ENCODE data around the gene AP2B1.
A peak's percentile ranks its signal among the peaks of the same experiment; 100 is the strongest.

Gene AP2B1

DNA sequence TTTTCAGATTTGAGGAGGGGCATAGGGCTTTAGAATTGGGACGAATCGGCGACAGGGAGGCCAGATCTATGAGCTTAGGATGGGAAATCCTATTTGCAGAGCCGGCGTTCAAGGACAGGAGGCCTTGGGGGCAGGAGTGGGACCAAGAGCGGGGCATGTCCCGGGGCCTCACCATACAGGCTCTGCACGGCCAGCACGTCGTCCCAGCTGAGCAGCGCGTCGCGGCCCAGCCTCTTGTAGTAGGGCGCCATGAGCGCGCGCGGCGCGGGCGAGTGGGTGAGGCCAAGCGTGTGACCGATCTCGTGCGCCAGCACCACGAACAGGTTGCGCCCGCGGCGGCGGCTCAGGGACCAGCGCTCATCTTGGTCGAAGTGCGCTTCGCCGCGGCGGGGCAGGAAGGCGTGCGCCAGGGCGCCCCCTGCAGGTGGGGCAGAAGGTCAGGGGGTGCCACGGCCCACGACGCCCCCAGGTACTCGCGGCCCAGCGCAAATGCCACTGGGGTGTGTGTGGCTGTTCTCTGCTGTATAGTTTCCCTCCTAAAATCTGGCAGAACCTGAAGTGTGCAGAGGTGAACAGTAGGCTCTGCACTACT, 182.9 kb downstream of the AP2B1 start:
- Mint-ChIP-seq H3K27ac (no peak overlapping the region), H3K9me3 (no peaks in the 10 kb centered on the region), H3K4me1 (peaks cover 37% of the 10 kb centered on the region), H3K27me3 (ENCODE audit: low read depth, poor library complexity) (peaks cover 29% of the 10 kb centered on the region), H3K4me3 (no peak overlapping the region), H3K36me3 (ENCODE audit: low read depth) (no peaks in the 10 kb centered on the region)
- DNase-seq, result no peak
- TF ChIP-seq, protein P1, sequence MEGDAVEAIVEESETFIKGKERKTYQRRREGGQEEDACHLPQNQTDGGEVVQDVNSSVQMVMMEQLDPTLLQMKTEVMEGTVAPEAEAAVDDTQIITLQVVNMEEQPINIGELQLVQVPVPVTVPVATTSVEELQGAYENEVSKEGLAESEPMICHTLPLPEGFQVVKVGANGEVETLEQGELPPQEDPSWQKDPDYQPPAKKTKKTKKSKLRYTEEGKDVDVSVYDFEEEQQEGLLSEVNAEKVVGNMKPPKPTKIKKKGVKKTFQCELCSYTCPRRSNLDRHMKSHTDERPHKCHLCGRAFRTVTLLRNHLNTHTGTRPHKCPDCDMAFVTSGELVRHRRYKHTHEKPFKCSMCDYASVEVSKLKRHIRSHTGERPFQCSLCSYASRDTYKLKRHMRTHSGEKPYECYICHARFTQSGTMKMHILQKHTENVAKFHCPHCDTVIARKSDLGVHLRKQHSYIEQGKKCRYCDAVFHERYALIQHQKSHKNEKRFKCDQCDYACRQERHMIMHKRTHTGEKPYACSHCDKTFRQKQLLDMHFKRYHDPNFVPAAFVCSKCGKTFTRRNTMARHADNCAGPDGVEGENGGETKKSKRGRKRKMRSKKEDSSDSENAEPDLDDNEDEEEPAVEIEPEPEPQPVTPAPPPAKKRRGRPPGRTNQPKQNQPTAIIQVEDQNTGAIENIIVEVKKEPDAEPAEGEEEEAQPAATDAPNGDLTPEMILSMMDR (IDR thresholded peaks at IDR 0.05), result no peak

- Mint-ChIP-seq H3K4me1 (peaks cover 26% of the 10 kb centered on the region), H3K4me3 (no peak overlapping the region), H3K36me3 (ENCODE audit: low read depth) (no peaks in the 10 kb centered on the region), H3K9me3 (no peaks in the 10 kb centered on the region), H3K27ac (no peak overlapping the region), H3K27me3 (ENCODE audit: low read depth, poor library complexity) (peaks cover 24% of the 10 kb centered on the region)
- TF ChIP-seq, protein P1 (IDR thresholded peaks at IDR 0.05), result no peak
- DNase-seq, result no peak
These were observed 186.0 kb downstream of the AP2B1 start for GRCh38 chr17:35773129-35773528.

- Mint-ChIP-seq H3K4me3 (no peak overlapping the region), H3K9me3 (no peaks in the 10 kb centered on the region), H3K4me1 (peaks cover 26% of the 10 kb centered on the region), H3K27me3 (ENCODE audit: low read depth, poor library complexity) (peaks cover 22% of the 10 kb centered on the region), H3K27ac (peak overlapping the region; percentile 3), H3K36me3 (ENCODE audit: low read depth) (no peaks in the 10 kb centered on the region)
- DNase-seq, result no peak
- TF ChIP-seq, protein P1 (IDR thresholded peaks at IDR 0.05), result no peak
These were observed 186.7 kb downstream of the AP2B1 start for GRCh38 chr17:35773679-35774425.

DNA sequence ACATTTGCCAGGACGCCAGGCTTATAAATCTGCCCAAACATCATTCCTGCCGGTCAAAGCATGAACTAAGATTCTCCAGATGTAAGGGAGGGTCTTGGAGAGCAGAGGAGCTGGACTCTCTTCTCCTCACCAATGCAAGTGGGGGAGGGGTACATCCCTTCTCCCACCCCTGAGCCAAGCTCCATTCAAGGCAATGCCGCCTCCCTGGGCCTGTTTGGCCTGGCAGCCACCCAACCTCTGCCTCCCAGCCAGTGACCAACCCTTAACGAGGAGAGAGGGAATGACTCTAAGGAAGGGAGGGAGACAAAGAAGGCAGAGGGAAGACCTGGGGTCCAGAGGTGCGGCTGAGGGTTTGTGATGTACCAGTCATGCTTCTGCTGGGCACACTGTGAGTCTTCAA, 187.4 kb downstream of the AP2B1 start:
- Mint-ChIP-seq H3K27me3 (ENCODE audit: low read depth, poor library complexity) (peaks cover 25% of the 10 kb centered on the region), H3K4me1 (peaks cover 26% of the 10 kb centered on the region), H3K27ac (peak overlapping the region; percentile 50), H3K36me3 (ENCODE audit: low read depth) (no peaks in the 10 kb centered on the region), H3K4me3 (no peak overlapping the region), H3K9me3 (no peaks in the 10 kb centered on the region)
- TF ChIP-seq, protein P1 (IDR thresholded peaks at IDR 0.05), result no peak
- no peak for DNase-seq

- Mint-ChIP-seq H3K27me3 (ENCODE audit: low read depth, poor library complexity) (peaks cover 28% of the 10 kb centered on the region), H3K36me3 (ENCODE audit: low read depth) (no peaks in the 10 kb centered on the region), H3K27ac (no peak overlapping the region), H3K4me1 (peaks cover 26% of the 10 kb centered on the region), H3K9me3 (no peaks in the 10 kb centered on the region), H3K4me3 (no peak overlapping the region)
- no peak for DNase-seq
- TF ChIP-seq, protein P1 (IDR thresholded peaks at IDR 0.05), result no peak
These were observed 187.9 kb downstream of the AP2B1 start for GRCh38 chr17:35775039-35775438.

GRCh38 chr17:35775583-35775982, 188.5 kb downstream of the AP2B1 start:
- Mint-ChIP-seq H3K27ac (no peak overlapping the region), H3K9me3 (no peaks in the 10 kb centered on the region), H3K27me3 (ENCODE audit: low read depth, poor library complexity) (peaks cover 24% of the 10 kb centered on the region), H3K4me1 (peaks cover 26% of the 10 kb centered on the region), H3K36me3 (ENCODE audit: low read depth) (no peaks in the 10 kb centered on the region), H3K4me3 (no peak overlapping the region)
- DNase-seq, result no peak
- TF ChIP-seq, protein P1 (IDR thresholded peaks at IDR 0.05), result no peak

All from nephron progenitor cell (in vitro differentiated cells).